Activated B cell treated with CpG ODN at 0.5 μM for 24 hours (primary cell): ENCODE results near the gene NPR1. TPM values are rescaled to one million over a fixed set of nuclear protein-coding genes. Genes with fewer than 3 reads are reported as not detected.
"Not testable (repeated sequence)": the region's sequence is repeated elsewhere in the genome, so short reads cannot be mapped to it uniquely, and the experiment has no call there.

Experiments used
- ATAC-seq: fragments of 200-7000 bp; cut with Tn5 transposase; one replicate; pipeline ENCODE4 v1.10.0; 2021; ENCODE audit warnings: low read depth, mild to moderate bottlenecking, moderate library complexity
- CTCF ChIA-PET: fragments of 350-600 bp; sonication (Branson Sonifier 250); formaldehyde crosslinking; loops from one replicate; lab custom pipeline; 2021; ENCODE audit warnings: antibody characterized with exemption; lab: Charles Lee
- POLR2A ChIA-PET: fragments of 350-600 bp; sonication (Branson Sonifier 250); formaldehyde crosslinking; loops from one replicate; lab custom pipeline; 2021; ENCODE audit warnings: antibody characterized with exemption; lab: Charles Lee
- DNase-seq: peaks from one replicate; pipeline ENCODE4 v3.0.0; 2022
- H3K27ac Mint-ChIP-seq: one replicate; pipeline ENCODE4 v1.8.0; 2020; ENCODE audit warnings: mixed read lengths
- H3K27me3 Mint-ChIP-seq: one replicate; pipeline ENCODE4 v1.8.0; 2021; ENCODE audit warnings: mixed read lengths
- H3K36me3 Mint-ChIP-seq: one replicate; pipeline ENCODE4 v1.8.0; 2021; ENCODE audit warnings: low read depth, mixed read lengths
- H3K4me1 Mint-ChIP-seq: one replicate; pipeline ENCODE4 v1.8.0; 2021; ENCODE audit warnings: mixed read lengths
- H3K4me3 Mint-ChIP-seq: one replicate; pipeline ENCODE4 v1.8.0; 2020; ENCODE audit warnings: mild to moderate bottlenecking, mixed read lengths
- H3K9me3 Mint-ChIP-seq: one replicate; pipeline ENCODE4 v1.8.0; 2020; ENCODE audit warnings: mixed read lengths
- intact Hi-C: fragments of 100-400 bp; cut with micrococcal nuclease; formaldehyde crosslinking; loops from one replicate; pipeline ENCODE4 v1.15.1; 2024
- total RNA-seq: library from RNA; stranded (reverse); gene quantifications from 2 replicates; pipeline ENCODE4 v1.2.3, GENCODE V29; 2022
- TF ChIP-seq, protein P1 (sequence below): fragments of 200-600 bp; IDR thresholded peaks from one replicate; pipeline ENCODE4 v1.8.0; 2022; ENCODE audit warnings: antibody characterized with exemption, mild to moderate bottlenecking

Gene NPR1
- total RNA-seq, 1 donor from 2014 or later: 0.82 TPM

DNA sequence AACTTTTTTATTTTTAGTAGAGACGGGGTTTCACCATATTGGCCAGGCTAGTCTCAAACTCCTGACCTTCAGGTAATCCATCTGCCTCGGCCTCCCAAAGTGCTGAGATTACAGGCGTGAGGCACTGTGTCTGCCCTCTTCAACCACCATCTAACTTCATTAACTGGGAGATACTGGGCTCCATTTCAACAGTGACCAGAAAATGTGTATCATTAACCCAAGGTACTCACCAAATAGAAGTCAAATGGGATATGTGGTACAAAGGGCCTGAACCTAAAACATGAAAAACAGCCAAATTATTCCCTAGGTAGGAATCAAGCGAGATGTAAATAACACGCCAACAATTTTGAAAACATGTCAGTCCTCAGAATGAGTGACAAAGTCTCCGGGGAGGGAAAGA, 8.9 kb upstream of the NPR1 start:
- no peak for ATAC-seq
- H3K4me1 Mint-ChIP-seq: peaks cover 28% of the 10 kb centered on the region
- peaks cover 56% of the 10 kb centered on the region for H3K36me3 Mint-ChIP-seq
- no peaks in the 10 kb centered on the region for H3K27me3 Mint-ChIP-seq
- POLR2A ChIA-PET: interaction anchor here (0.9 to 3.6 kb wide), 2 partner anchors 11 to 35 kb away, joined by 6 to 34 read pairs; partner anchors contain the start of genes CHTOP and SNAPIN
- H3K4me3 Mint-ChIP-seq: no peak overlapping the region
- H3K27ac Mint-ChIP-seq: no peak overlapping the region
- TF ChIP-seq, protein P1, sequence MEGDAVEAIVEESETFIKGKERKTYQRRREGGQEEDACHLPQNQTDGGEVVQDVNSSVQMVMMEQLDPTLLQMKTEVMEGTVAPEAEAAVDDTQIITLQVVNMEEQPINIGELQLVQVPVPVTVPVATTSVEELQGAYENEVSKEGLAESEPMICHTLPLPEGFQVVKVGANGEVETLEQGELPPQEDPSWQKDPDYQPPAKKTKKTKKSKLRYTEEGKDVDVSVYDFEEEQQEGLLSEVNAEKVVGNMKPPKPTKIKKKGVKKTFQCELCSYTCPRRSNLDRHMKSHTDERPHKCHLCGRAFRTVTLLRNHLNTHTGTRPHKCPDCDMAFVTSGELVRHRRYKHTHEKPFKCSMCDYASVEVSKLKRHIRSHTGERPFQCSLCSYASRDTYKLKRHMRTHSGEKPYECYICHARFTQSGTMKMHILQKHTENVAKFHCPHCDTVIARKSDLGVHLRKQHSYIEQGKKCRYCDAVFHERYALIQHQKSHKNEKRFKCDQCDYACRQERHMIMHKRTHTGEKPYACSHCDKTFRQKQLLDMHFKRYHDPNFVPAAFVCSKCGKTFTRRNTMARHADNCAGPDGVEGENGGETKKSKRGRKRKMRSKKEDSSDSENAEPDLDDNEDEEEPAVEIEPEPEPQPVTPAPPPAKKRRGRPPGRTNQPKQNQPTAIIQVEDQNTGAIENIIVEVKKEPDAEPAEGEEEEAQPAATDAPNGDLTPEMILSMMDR: no peak
- DNase-seq: no peak
- no peaks in the 10 kb centered on the region for H3K9me3 Mint-ChIP-seq
- intact Hi-C loops: loop anchor here (2.0 to 5.0 kb wide), 4 partner anchors 121 to 253 kb away; partner anchors contain the start of gene GATAD2B
- CTCF ChIA-PET: interaction anchor here (0.7 kb wide), 1 partner anchor 41 kb away, joined by 3 read pairs; no protein-coding TSS in a partner anchor

DNA sequence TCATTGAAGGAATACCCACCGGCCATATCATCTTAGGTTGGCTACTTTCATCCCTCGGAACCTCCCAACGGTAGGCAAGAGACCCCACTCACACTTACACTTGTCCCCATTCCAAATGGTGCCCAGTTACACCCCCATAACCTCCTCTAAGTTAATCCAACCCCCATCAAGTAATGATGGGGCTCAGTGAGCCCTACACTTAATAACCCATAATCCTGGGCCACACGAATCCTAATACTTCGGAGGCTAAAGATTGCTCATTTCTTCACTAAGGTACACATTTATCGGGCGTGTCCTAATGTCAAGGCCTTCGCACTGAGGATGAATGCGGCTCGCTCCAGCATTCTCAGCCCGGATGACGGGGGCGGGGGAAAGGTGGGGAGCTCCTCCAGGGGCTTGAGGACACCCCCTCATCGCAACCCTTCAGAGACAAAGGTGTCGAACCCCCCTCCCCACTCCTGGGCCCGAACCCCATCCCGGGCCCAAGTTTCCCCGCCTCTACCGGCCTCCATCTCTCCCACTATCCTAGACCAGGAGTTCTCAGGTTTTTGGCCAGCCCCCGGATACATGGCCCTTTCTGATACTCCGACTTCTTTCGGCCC, 8.1 kb upstream of the NPR1 start:
- Mint-ChIP-seq H3K4me3 (no peak overlapping the region), H3K27me3 (no peaks in the 10 kb centered on the region), H3K36me3 (peaks cover 48% of the 10 kb centered on the region), H3K4me1 (peaks cover 28% of the 10 kb centered on the region), H3K27ac (no peak overlapping the region), H3K9me3 (no peaks in the 10 kb centered on the region)
- DNase-seq: no peak
- ChIA-PET CTCF (interaction anchor here (0.7 to 2.6 kb wide), 2 partner anchors 42 to 98 kb away, joined by 3 to 16 read pairs; no protein-coding TSS in a partner anchor), POLR2A (interaction anchor here (0.7 to 3.6 kb wide), 7 partner anchors 12 to 321 kb away, joined by 3 to 34 read pairs (median 7); partner anchors contain the start of genes CHTOP, RPS27 and SNAPIN)
- ATAC-seq: no peak
- intact Hi-C loops: loop anchor here (2.0 to 5.0 kb wide), 4 partner anchors 120 to 252 kb away; partner anchors contain the start of gene GATAD2B
- TF ChIP-seq, protein P1: no peak

DNA sequence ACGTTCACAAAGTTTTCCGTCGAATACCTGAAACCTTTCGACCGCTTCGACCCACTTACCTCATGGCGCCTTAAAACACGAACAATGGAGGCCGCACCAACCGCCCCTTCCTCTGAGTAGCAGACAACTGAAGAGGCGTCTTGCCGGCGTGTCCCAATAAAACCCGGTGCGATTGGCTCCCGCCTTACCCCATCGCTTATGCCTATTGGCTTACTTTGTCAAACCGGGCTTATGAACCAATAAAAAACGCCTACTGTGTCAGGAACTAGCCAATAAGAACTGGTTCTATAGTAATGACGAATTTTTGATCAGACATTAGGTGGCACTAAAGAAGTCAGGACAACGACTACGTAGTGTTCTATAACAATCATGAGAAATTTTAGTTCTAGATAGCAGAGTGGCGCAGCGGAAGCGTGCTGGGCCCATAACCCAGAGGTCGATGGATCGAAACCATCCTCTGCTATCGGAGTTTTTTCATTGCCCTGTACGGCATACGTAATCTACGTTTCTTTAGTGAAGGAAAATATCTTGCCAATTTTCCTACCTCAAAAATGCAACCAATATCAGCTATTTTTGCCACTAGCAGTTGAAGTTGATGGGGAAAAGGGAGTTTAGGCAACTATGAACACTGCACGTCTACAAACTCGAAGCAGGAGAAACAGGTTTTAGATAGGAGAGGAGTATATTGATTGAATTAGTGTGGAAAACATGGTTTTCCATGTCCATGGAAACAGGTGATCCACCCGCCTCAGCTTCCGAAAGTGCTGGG, 7.4 kb upstream of the NPR1 start, which contains the start of gene ILF2:
ILF2 (minus strand) TSS at position 135 of the 769 bp plus-strand sequence; CDS start at position 64, 71 bp downstream.
- H3K27ac Mint-ChIP-seq: no peak within 1 kb of the TSS
- intact Hi-C loops: loop anchor here (1.0 to 5.0 kb wide), 15 partner anchors 13 to 601 kb away; partner anchors contain the start of genes CHTOP, GATAD2B, HAX1 and RPS27

DNA sequence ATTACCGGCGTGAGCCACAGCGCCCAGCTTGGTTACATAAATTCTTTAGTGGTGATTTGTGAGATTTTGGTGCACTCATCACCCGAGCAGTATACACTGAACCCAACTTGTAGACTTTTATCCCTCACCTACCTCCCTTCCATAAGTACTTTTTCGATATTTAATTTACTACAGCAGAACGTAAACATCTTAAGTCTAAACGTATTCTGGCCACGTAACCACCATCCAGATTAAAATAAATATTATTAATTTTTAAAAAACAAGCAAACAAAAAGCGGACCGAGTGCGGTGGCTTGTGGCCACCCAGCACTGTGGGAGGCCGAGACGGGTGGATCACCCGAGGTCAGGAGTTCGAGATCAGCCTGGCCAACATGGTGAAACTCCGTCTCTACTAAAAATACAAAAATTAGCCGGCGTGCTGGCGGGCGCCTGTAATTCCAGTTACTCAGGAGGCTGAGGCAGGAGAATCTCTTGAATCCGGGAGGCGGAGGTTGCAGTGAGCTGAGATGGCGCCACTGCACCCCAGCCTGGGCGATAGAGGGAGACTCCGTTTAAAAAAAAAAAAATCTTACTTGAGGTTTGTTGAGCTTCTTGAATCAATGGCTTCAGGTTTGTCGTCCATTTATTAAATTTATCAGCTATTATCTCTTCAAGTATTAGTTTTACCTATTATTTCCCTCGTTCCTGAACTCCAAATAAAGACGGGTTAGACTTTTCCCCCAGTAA, 6.7 kb upstream of the NPR1 start:
- not testable (repeated sequence) for H3K27ac Mint-ChIP-seq

More for the DNA sequence above, 7.4 kb upstream of the NPR1 start, which contains the start of gene ILF2:
- peak; percentile 85 for DNase-seq
- ChIA-PET CTCF (interaction anchor here (0.6 to 2.6 kb wide), 5 partner anchors 64 to 316 kb away, joined by 3 to 16 read pairs (median 3); partner anchors contain the start of gene RAB13), POLR2A (interaction anchor here (0.5 to 3.6 kb wide), 15 partner anchors 10 to 1378 kb away, joined by 3 to 34 read pairs (median 6); partner anchors contain the start of genes CHTOP, INTS3, RPS27 and SNAPIN)
- Mint-ChIP-seq H3K36me3 (peaks cover 41% of the 10 kb centered on the region), H3K4me3 (no peak within 1 kb of the TSS), H3K27me3 (no peaks in the 10 kb centered on the region), H3K4me1 (peaks cover 28% of the 10 kb centered on the region), H3K9me3 (no peaks in the 10 kb centered on the region)
- peak; percentile 83 for ATAC-seq
- TF ChIP-seq, protein P1: no peak

More for the DNA sequence above, 6.7 kb upstream of the NPR1 start:
- ChIA-PET CTCF (interaction anchor here (0.6 to 2.6 kb wide), 9 partner anchors 30 to 1387 kb away, joined by 3 to 16 read pairs (median 3); partner anchors contain the start of gene RAB13), POLR2A (interaction anchor here (0.6 to 3.6 kb wide), 17 partner anchors 11 to 420 kb away, joined by 3 to 34 read pairs (median 5); partner anchors contain the start of genes CHTOP, DENND4B, INTS3 and RPS27)
- not testable (repeated sequence) for H3K4me3 Mint-ChIP-seq, H3K9me3 Mint-ChIP-seq, H3K27me3 Mint-ChIP-seq
- DNase-seq: peak; percentile 46
- ATAC-seq: peak; percentile 32
- intact Hi-C loops: loop anchor here (1.0 to 5.0 kb wide), 15 partner anchors 13 to 601 kb away; partner anchors contain the start of genes CHTOP, GATAD2B, HAX1 and RPS27
- H3K4me1 Mint-ChIP-seq: peaks cover 28% of the 10 kb centered on the region
- peaks cover 34% of the 10 kb centered on the region for H3K36me3 Mint-ChIP-seq
